Sigmoid colon (tissue), 4 donors: Measurements from ENCODE around the gene PDLIM1.
A peak's percentile ranks its signal among the peaks of the same experiment; 100 is the strongest.

Source experiments
- CTCF ChIP-seq, 4 experiments: fragments of 450-650 bp in 3 of 4; fragments of 200-600 bp in 1 of 4; IDR thresholded peaks; one replicate each; pipeline ENCODE4 v1.5.1; 2016 to 2019; ENCODE audit warnings: antibody characterized with exemption in 4 of 4, mild to moderate bottlenecking in 3 of 4, moderate library complexity in 2 of 4
- EP300 ChIP-seq, 4 donors: sonication (generic); formaldehyde crosslinking; IDR thresholded peaks; one replicate each; pipeline ENCODE4 v1.6.1; 2017; ENCODE audit warnings: antibody characterized with exemption in 4 of 4
- POLR2A ChIP-seq, 2 donors: fragments of 450-650 bp; IDR thresholded peaks; one replicate each; pipeline ENCODE4 v1.6.1; 2016; ENCODE audit warnings: antibody characterized with exemption in 2 of 2, mild to moderate bottlenecking in 2 of 2, moderate library complexity in 2 of 2
- POLR2AphosphoS5 ChIP-seq, 4 donors: sonication (generic); formaldehyde crosslinking; IDR thresholded peaks; one replicate each; pipeline ENCODE4 v1.6.1; 2017; ENCODE audit warnings: antibody characterized with exemption in 4 of 4

- TF ChIP-seq CTCF (IDR thresholded peaks at IDR 0.05), result no peak
- TF ChIP-seq POLR2A (IDR thresholded peaks at IDR 0.05), result no peak
- TF ChIP-seq EP300 (IDR thresholded peaks at IDR 0.05), result peak in 2 of 4 donors; percentile 64 to 80
- peak; percentile 14 to 82 (median 50) for TF ChIP-seq POLR2AphosphoS5 (IDR thresholded peaks at IDR 0.05)
Observed at GRCh38 chr10:95333997-95334804, 43.4 kb upstream of the PDLIM1 start.
